Stomach (tissue), 9 donors: Measurements from ENCODE around the gene RARS2. TPM values are rescaled to one million over a fixed set of nuclear protein-coding genes. Genes with fewer than 3 reads are reported as not detected.

Experiments used
- DNase-seq, 2 donors: peaks; one replicate each; pipeline versions ENCODE4 v3.0.0 to v3.0.0-alpha.2; 2013 to 2019
- H3K27ac ChIP-seq, 5 donors: fragments of 200-600 bp in 4 of 5; sonication (generic) in 4 of 5; one replicate each; pipeline ENCODE4 v1.5.1; 2013 to 2019; ENCODE audit warnings: mild to moderate bottlenecking in 1 of 5, moderate library complexity in 1 of 5
- H3K27me3 ChIP-seq, 3 donors: fragments of 200-600 bp; sonication (generic); one replicate each; pipeline ENCODE4 v1.5.1; 2017 to 2019; ENCODE audit warnings: mixed run types in 1 of 3
- H3K36me3 ChIP-seq, 4 donors: fragments of 200-600 bp; sonication (generic); 1 replicate in 3 of 4; 2 replicates in 1 of 4; pipeline ENCODE4 v1.5.1; 2016 to 2019
- H3K4me1 ChIP-seq, 4 donors: fragments of 200-600 bp; sonication (generic); one replicate each; pipeline ENCODE4 v1.5.1; 2016 to 2019
- H3K4me3 ChIP-seq, 4 donors: fragments of 200-600 bp; sonication (generic) in 3 of 4; one replicate each; pipeline ENCODE4 v1.5.1; 2016 to 2019; ENCODE audit warnings: mild to moderate bottlenecking in 1 of 4
- H3K9me3 ChIP-seq, 4 donors: fragments of 200-600 bp; sonication (generic); one replicate each; pipeline ENCODE4 v1.5.1; 2016 to 2019
- CTCF ChIP-seq, 7 experiments: fragments of 450-650 bp in 4 of 7; fragments of 200-600 bp in 3 of 7; sonication (generic) in 3 of 7; IDR thresholded peaks; one replicate each; pipeline ENCODE4 v1.5.1; 2016 to 2019; ENCODE audit warnings: antibody characterized with exemption in 7 of 7, control low read depth in 2 of 7, mild to moderate bottlenecking in 1 of 7
- EP300 ChIP-seq: sonication (generic); formaldehyde crosslinking; IDR thresholded peaks from one replicate; pipeline ENCODE4 v1.6.1; 2017; ENCODE audit warnings: antibody characterized with exemption
- POLR2A ChIP-seq, 4 donors: fragments of 450-650 bp; IDR thresholded peaks; one replicate each; pipeline ENCODE4 v1.6.1; 2016; ENCODE audit warnings: antibody characterized with exemption in 4 of 4, control low read depth in 2 of 4, mild to moderate bottlenecking in 1 of 4, moderate library complexity in 1 of 4
- POLR2AphosphoS5 ChIP-seq, 3 donors: sonication (generic); formaldehyde crosslinking; IDR thresholded peaks; one replicate each; pipeline ENCODE4 v1.6.1; 2016; ENCODE audit warnings: antibody characterized with exemption in 3 of 3
- WGBS, 5 donors: extraction: QIAGEN DNeasy Blood & Tissue Kit in 3 of 5; methylation state at CpG; one replicate each; pipeline versions ENCODE4 v1.1.5 to v1.1.7; 2013 to 2018; 5-methylcytosine and 5-hydroxymethylcytosine counted together
- intact Hi-C: fragments of 100-400 bp; cut with DNase I; formaldehyde crosslinking; loops from one replicate; pipeline ENCODE4 v1.15.1; 2023; ENCODE audit warnings: low total_unique reads
- polyA plus RNA-seq, 3 donors: library from polyadenylated mRNA; stranded (reverse); fragments of 200-250 nt; gene quantifications; one replicate each; pipeline ENCODE4 v1.2.3, GENCODE V29; 2013
- total RNA-seq, 5 donors: library from RNA; depleted of rRNA; stranded (reverse); fragments of >200 nt; gene quantifications; one replicate each; pipeline versions ENCODE4 v1.1.0 to v1.2.3, GENCODE V29; 2014 to 2016
- donor health status: healthy with polysubstance abuse.
- donor health status: Bipolar disorder and iron deficiency.
- donor health status: healthy.

Gene RARS2
- total and polyA plus RNA-seq, 8 donors, result 17.7 to 126 (median 36.6) TPM

- intact Hi-C loops, result no loop called here
- peaks cover 0 to 69% (median 51%) of the 10 kb centered on the region in 4 donors for H3K36me3 ChIP-seq
- H3K4me3 ChIP-seq, result no peak overlapping the region
- TF ChIP-seq POLR2AphosphoS5 (IDR thresholded peaks at IDR 0.05) (no peak), CTCF (IDR thresholded peaks at IDR 0.05) (no peak), POLR2A (IDR thresholded peaks at IDR 0.05) (no peak), EP300 (no peak)
- H3K4me1 ChIP-seq, result no peaks in the 10 kb centered on the region
- DNase-seq, result no peak
- WGBS, 5 donors, result 79 to 98% (median 97%) methylated on average over 3 of the region's 3 CpGs
- H3K27ac ChIP-seq, result no peak overlapping the region
- no peaks in the 10 kb centered on the region for H3K27me3 ChIP-seq
- no peaks in the 10 kb centered on the region for H3K9me3 ChIP-seq
Observed at GRCh38 chr6:87633851-87634250, 44.1 kb upstream of the RARS2 start.

GRCh38 chr6:87630746-87631145 lies 41.0 kb upstream of the RARS2 start:
- intact Hi-C loops, result no loop called here
- no peak overlapping the region for H3K27ac ChIP-seq
- no peak overlapping the region for H3K4me3 ChIP-seq
- DNase-seq, result no peak
- H3K36me3 ChIP-seq, result peaks cover 0 to 46% (median 41%) of the 10 kb centered on the region in 4 donors
- H3K9me3 ChIP-seq, result no peaks in the 10 kb centered on the region
- WGBS, 5 donors, result 93 to 100% (median 96%) methylated on average over 1 of the region's 1 CpG
- TF ChIP-seq EP300 (no peak), CTCF (IDR thresholded peaks at IDR 0.05) (no peak), POLR2AphosphoS5 (IDR thresholded peaks at IDR 0.05) (no peak), POLR2A (IDR thresholded peaks at IDR 0.05) (no peak)
- no peaks in the 10 kb centered on the region for H3K27me3 ChIP-seq
- no peaks in the 10 kb centered on the region for H3K4me1 ChIP-seq

- no peaks in the 10 kb centered on the region for H3K4me1 ChIP-seq
- DNase-seq, result no peak
- peaks cover 1 to 46% (median 33%) of the 10 kb centered on the region in 4 donors for H3K36me3 ChIP-seq
- TF ChIP-seq EP300 (no peak), CTCF (IDR thresholded peaks at IDR 0.05) (no peak), POLR2AphosphoS5 (IDR thresholded peaks at IDR 0.05) (no peak), POLR2A (IDR thresholded peaks at IDR 0.05) (no peak)
- intact Hi-C loops, result no loop called here
- no peaks in the 10 kb centered on the region for H3K9me3 ChIP-seq
- H3K4me3 ChIP-seq, result no peak overlapping the region
- no peak overlapping the region for H3K27ac ChIP-seq
- H3K27me3 ChIP-seq, result no peaks in the 10 kb centered on the region
Observed at GRCh38 chr6:87628881-87629280, 39.1 kb upstream of the RARS2 start.

GRCh38 chr6:87628424-87628823 lies 38.6 kb upstream of the RARS2 start:
- Histone ChIP-seq H3K27ac (no peak overlapping the region), H3K4me1 (peaks cover 0 to 2% (median 0%) of the 10 kb centered on the region in 4 donors), H3K27me3 (no peaks in the 10 kb centered on the region), H3K4me3 (no peak overlapping the region), H3K36me3 (peaks cover 3 to 46% (median 32%) of the 10 kb centered on the region in 4 donors), H3K9me3 (no peaks in the 10 kb centered on the region)
- no peak for DNase-seq
- TF ChIP-seq POLR2A (IDR thresholded peaks at IDR 0.05), result no peak
- no peak for TF ChIP-seq EP300
- TF ChIP-seq POLR2AphosphoS5 (IDR thresholded peaks at IDR 0.05), result no peak
- TF ChIP-seq CTCF (IDR thresholded peaks at IDR 0.05), result no peak
- intact Hi-C loops, result no loop called here
- WGBS, 5 donors, result 56 to 75% (median 72%) methylated on average over 2 of the region's 2 CpGs
